Measurements from ENCODE around the gene TTLL9.
A peak's percentile ranks its signal among the peaks of the same experiment; 100 is the strongest.

DNA sequence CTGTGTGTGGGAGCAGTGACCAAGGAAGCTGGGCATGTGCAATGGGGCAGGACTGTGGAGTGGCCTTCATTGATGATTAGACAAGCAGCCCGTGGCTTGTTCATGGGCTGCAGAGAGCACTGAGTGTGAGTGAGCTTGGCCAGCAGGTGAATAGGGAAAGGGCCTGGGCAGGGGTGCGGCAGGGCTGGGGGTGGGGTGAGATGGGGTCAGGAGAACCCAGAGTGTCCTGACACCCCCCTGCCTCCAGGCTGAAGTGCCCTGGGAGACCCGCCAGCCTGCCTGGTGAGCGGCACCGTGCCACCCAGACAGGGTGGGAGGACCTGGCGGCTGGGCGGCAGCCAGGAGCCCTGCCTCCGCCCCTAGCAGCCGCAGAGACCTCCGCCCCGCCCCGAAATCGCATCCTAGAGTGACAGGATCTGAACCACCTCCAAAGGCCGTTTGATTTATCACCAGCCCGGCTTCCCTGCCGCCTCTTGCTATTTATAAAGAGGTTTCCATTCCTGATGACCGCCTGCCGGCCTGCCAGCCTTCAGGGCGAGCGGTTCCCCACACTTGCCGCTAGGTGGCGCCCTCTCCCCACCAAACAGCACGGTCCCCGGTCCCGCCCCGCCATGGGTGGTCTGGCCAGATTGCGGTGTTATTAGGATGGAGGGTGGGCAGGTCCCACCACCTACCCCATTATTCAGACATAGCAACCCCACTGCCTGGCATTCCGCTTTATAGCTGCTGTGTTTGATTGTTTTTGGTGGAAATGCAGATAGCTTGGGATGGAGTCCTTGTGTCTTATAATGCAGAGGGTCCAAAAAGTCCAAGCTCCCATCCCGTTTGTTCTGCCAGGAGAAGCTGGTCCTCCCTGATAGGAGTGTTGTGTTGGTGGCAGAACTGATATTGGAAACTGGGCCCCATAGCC is 47.8 kb upstream of the TTLL9 start:
- TF ChIP-seq, protein P1, sequence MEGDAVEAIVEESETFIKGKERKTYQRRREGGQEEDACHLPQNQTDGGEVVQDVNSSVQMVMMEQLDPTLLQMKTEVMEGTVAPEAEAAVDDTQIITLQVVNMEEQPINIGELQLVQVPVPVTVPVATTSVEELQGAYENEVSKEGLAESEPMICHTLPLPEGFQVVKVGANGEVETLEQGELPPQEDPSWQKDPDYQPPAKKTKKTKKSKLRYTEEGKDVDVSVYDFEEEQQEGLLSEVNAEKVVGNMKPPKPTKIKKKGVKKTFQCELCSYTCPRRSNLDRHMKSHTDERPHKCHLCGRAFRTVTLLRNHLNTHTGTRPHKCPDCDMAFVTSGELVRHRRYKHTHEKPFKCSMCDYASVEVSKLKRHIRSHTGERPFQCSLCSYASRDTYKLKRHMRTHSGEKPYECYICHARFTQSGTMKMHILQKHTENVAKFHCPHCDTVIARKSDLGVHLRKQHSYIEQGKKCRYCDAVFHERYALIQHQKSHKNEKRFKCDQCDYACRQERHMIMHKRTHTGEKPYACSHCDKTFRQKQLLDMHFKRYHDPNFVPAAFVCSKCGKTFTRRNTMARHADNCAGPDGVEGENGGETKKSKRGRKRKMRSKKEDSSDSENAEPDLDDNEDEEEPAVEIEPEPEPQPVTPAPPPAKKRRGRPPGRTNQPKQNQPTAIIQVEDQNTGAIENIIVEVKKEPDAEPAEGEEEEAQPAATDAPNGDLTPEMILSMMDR (IDR thresholded peaks at IDR 0.05; ENCODE audit: insufficient read depth, low read length): peak; percentile 71
- TF ChIP-seq POLR2AphosphoS5 (IDR thresholded peaks at IDR 0.05; ENCODE audit: low read depth): no peak
- TF ChIP-seq, protein P2, sequence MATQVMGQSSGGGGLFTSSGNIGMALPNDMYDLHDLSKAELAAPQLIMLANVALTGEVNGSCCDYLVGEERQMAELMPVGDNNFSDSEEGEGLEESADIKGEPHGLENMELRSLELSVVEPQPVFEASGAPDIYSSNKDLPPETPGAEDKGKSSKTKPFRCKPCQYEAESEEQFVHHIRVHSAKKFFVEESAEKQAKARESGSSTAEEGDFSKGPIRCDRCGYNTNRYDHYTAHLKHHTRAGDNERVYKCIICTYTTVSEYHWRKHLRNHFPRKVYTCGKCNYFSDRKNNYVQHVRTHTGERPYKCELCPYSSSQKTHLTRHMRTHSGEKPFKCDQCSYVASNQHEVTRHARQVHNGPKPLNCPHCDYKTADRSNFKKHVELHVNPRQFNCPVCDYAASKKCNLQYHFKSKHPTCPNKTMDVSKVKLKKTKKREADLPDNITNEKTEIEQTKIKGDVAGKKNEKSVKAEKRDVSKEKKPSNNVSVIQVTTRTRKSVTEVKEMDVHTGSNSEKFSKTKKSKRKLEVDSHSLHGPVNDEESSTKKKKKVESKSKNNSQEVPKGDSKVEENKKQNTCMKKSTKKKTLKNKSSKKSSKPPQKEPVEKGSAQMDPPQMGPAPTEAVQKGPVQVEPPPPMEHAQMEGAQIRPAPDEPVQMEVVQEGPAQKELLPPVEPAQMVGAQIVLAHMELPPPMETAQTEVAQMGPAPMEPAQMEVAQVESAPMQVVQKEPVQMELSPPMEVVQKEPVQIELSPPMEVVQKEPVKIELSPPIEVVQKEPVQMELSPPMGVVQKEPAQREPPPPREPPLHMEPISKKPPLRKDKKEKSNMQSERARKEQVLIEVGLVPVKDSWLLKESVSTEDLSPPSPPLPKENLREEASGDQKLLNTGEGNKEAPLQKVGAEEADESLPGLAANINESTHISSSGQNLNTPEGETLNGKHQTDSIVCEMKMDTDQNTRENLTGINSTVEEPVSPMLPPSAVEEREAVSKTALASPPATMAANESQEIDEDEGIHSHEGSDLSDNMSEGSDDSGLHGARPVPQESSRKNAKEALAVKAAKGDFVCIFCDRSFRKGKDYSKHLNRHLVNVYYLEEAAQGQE (IDR thresholded peaks at IDR 0.05; ENCODE audit: insufficient replicate concordance, low read depth): no peak

Data from HL-60 (cell line).